ENCODE results near the gene TSHZ3.

DNA sequence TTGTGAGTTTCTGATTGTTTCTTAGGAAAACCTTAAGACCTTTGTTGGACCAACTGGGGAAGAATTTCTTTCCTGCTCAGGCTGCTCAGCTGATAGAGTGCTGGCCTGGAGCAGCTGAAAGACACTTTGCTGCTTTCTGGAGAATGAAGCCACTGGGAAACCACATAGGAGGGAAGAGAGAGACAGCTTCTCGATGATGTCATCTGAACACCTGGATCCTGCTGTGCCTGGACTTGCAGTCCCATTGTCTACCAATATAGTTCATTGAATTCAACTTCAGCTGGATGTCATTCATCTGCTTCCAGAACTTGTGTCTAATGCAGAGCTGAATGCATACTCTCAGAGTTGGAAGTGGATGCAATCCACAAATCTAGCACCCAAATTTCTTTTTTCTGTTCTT lies 34.3 kb upstream of the TSHZ3 start:
- TF ChIP-seq ZNF124 (CRISPR knock-in tag; IDR thresholded peaks at IDR 0.05): no peak
- no peak for TF ChIP-seq E2F6 (IDR thresholded peaks at IDR 0.05; ENCODE audit: borderline replicate concordance in 1 of 2, extremely low read depth in 1 of 2, insufficient read depth in 1 of 2, insufficient read length in 1 of 2, low read depth in 1 of 2, low read length in 1 of 2, poor library complexity in 1 of 2, severe bottlenecking in 1 of 2)
- no peak for TF ChIP-seq SMAD1 (IDR thresholded peaks at IDR 0.05; ENCODE audit: low read depth, low read length, partially characterized antibody)
- no peak for TF ChIP-seq CHD1 (IDR thresholded peaks at IDR 0.05; ENCODE audit: low read length)
- no peak for TF ChIP-seq ADNP (tag; IDR thresholded peaks at IDR 0.05)
- TF ChIP-seq, protein P1, sequence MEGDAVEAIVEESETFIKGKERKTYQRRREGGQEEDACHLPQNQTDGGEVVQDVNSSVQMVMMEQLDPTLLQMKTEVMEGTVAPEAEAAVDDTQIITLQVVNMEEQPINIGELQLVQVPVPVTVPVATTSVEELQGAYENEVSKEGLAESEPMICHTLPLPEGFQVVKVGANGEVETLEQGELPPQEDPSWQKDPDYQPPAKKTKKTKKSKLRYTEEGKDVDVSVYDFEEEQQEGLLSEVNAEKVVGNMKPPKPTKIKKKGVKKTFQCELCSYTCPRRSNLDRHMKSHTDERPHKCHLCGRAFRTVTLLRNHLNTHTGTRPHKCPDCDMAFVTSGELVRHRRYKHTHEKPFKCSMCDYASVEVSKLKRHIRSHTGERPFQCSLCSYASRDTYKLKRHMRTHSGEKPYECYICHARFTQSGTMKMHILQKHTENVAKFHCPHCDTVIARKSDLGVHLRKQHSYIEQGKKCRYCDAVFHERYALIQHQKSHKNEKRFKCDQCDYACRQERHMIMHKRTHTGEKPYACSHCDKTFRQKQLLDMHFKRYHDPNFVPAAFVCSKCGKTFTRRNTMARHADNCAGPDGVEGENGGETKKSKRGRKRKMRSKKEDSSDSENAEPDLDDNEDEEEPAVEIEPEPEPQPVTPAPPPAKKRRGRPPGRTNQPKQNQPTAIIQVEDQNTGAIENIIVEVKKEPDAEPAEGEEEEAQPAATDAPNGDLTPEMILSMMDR (IDR thresholded peaks at IDR 0.05 in 2 of 3, conservative IDR thresholded peaks at IDR 0.05 in 1 of 3; ENCODE audit: insufficient read depth in 2 of 3, low read depth in 1 of 3, low read length in 3 of 3): no peak
- TF ChIP-seq, protein P2, sequence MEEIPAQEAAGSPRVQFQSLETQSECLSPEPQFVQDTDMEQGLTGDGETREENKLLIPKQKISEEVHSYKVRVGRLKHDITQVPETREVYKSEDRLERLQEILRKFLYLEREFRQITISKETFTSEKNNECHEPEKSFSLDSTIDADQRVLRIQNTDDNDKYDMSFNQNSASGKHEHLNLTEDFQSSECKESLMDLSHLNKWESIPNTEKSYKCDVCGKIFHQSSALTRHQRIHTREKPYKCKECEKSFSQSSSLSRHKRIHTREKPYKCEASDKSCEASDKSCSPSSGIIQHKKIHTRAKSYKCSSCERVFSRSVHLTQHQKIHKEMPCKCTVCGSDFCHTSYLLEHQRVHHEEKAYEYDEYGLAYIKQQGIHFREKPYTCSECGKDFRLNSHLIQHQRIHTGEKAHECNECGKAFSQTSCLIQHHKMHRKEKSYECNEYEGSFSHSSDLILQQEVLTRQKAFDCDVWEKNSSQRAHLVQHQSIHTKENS (CRISPR knock-in tag; IDR thresholded peaks at IDR 0.05): no peak
- TF ChIP-seq FOXK1 (CRISPR knock-in tag; IDR thresholded peaks at IDR 0.05; ENCODE audit: borderline replicate concordance): no peak

Data from K562 (cell line).